Keratinocyte (primary cell): ENCODE results near the gene INHA. TPM values are rescaled to one million over a fixed set of nuclear protein-coding genes. Genes with fewer than 3 reads are reported as not detected.

Experiments used
- DNase-seq: peaks from one replicate; pipeline ENCODE4 v3.0.0-alpha.2; 2011; ENCODE audit warnings: low read depth, missing footprints, low spot score
- FAIRE-seq: peaks from 2 replicates; lab custom pipeline; 2011; peaks lifted over from hg19 to GRCh38; lab: Jason Lieb, UNC
- H2AFZ ChIP-seq: 2 replicates; pipeline ENCODE4 v1.6.0; 2012; ENCODE audit warnings: low read length, control low read depth, inconsistent platforms; ENCODE audit not compliant: control insufficient read depth
- H3K27ac ChIP-seq: 2 replicates; pipeline ENCODE4 v1.5.1; 2011; ENCODE audit warnings: low read length; ENCODE audit not compliant: control insufficient read depth, insufficient read depth
- H3K27me3 ChIP-seq: 3 replicates; pipeline ENCODE4 v1.6.0; 2011; ENCODE audit warnings: low read length; ENCODE audit not compliant: control insufficient read depth, insufficient read depth; ENCODE audit errors: extremely low read depth
- H3K36me3 ChIP-seq, 2 experiments: 2 replicates in 1 of 2; 3 replicates in 1 of 2; pipeline ENCODE4 v1.5.1; 2011; ENCODE audit warnings: low read length in 2 of 2, mild to moderate bottlenecking in 1 of 2; ENCODE audit not compliant: control insufficient read depth in 2 of 2, insufficient read depth in 2 of 2; ENCODE audit errors: extremely low read depth in 1 of 2
- H3K4me1 ChIP-seq: 3 replicates; pipeline ENCODE4 v1.5.1; 2011; ENCODE audit warnings: low read length; ENCODE audit not compliant: control insufficient read depth, insufficient read depth; ENCODE audit errors: extremely low read depth
- H3K4me2 ChIP-seq: 3 replicates; pipeline ENCODE4 v1.6.0; 2011; ENCODE audit warnings: low read depth, low read length; ENCODE audit not compliant: control insufficient read depth, insufficient read depth; ENCODE audit errors: extremely low read depth
- H3K4me3 ChIP-seq, 3 experiments: fragments of 200-600 bp in 1 of 3; sonication (generic) in 1 of 3; 2 replicates in 2 of 3; 3 replicates in 1 of 3; pipeline ENCODE4 v1.5.1; 2011 to 2016; ENCODE audit warnings: low read length in 3 of 3, mild to moderate bottlenecking in 3 of 3, control low read depth in 2 of 3, inconsistent platforms in 1 of 3, low read depth in 1 of 3, mixed read lengths in 1 of 3, mixed run types in 1 of 3, moderate library complexity in 1 of 3; ENCODE audit not compliant: control insufficient read depth in 2 of 3, insufficient read depth in 2 of 3; ENCODE audit errors: extremely low read depth in 1 of 3
- H3K79me2 ChIP-seq: 2 replicates; pipeline ENCODE4 v1.6.0; 2012; ENCODE audit warnings: low read length; ENCODE audit not compliant: control insufficient read depth, insufficient read depth
- H3K9ac ChIP-seq: 3 replicates; pipeline ENCODE4 v1.6.0; 2011; ENCODE audit warnings: low read length; ENCODE audit not compliant: control insufficient read depth, insufficient read depth; ENCODE audit errors: extremely low read depth
- H3K9me1 ChIP-seq: 3 replicates; pipeline ENCODE4 v1.6.0; 2011; ENCODE audit warnings: low read length; ENCODE audit not compliant: control insufficient read depth, insufficient read depth; ENCODE audit errors: extremely low read depth
- H3K9me3 ChIP-seq: 2 replicates; pipeline ENCODE4 v1.5.1; 2012; ENCODE audit warnings: low read depth, low read length; ENCODE audit not compliant: control insufficient read depth
- H4K20me1 ChIP-seq: 3 replicates; pipeline ENCODE4 v1.6.0; 2011; ENCODE audit warnings: low read length; ENCODE audit not compliant: control insufficient read depth, insufficient read depth; ENCODE audit errors: extremely low read depth
- CTCF ChIP-seq, 3 experiments: IDR thresholded peaks in 1 of 3; conservative IDR thresholded peaks in 1 of 3; optimal IDR thresholded peaks in 1 of 3; 2 replicates in 2 of 3; 3 replicates in 1 of 3; pipeline versions ENCODE3 to v1.5.1; 2011; ENCODE audit warnings: low read length in 3 of 3, mild to moderate bottlenecking in 3 of 3, moderate library complexity in 2 of 3, control low read depth in 1 of 3, inconsistent platforms in 1 of 3; ENCODE audit not compliant: insufficient read depth in 2 of 3; ENCODE audit errors: extremely low read depth in 1 of 3
- EZH2 ChIP-seq: IDR thresholded peaks from one replicate; pipeline ENCODE4 v1.6.1; 2012; ENCODE audit warnings: inconsistent platforms, mild to moderate bottlenecking, low read length, moderate library complexity
- dilution Hi-C: fragments of 300-500 bp; cut with MboI; formaldehyde crosslinking; loops from one replicate; pipeline ENCODE4 v1.7.0; 2020; ENCODE audit warnings: low sequenced_read_pairs; ENCODE audit not compliant: extremely low pct_ligation_motif_present
- polyA plus RNA-seq, 5 experiments: library from polyadenylated mRNA; depleted of rRNA in 3 of 5; stranded (reverse) in 3 of 5; stranded (forward) in 1 of 5; unstranded in 1 of 5; fragments of >200 nt; gene quantifications; 1 replicate in 1 of 5; 2 replicates in 3 of 5; 3 replicates in 1 of 5; pipeline versions ENCODE4 v1.2.1 to v1.2.3, GENCODE V29; 2011 to 2012; ENCODE audit warnings: missing spikeins in 2 of 5, low read depth in 1 of 5, low replicate concordance in 1 of 5

Gene INHA
- polyA plus RNA-seq, 1 donor (not counting 4 experiments of a cell fraction or from before 2014, with no cell fraction given): 0.18 TPM

- no peak overlapping the region for H3K27ac ChIP-seq
- dilution Hi-C loops: no loop called here
- no peak for TF ChIP-seq EZH2
- TF ChIP-seq CTCF (optimal IDR thresholded peaks at IDR 0.05 in 1 of 3, IDR thresholded peaks at IDR 0.05 in 1 of 3, conservative IDR thresholded peaks at IDR 0.05 in 1 of 3; ENCODE audit: extremely low read depth in 1 of 3, insufficient read depth in 2 of 3, low read length in 3 of 3): no peak
- no peaks in the 10 kb centered on the region for H3K4me1 ChIP-seq
- no peaks in the 10 kb centered on the region for H3K79me2 ChIP-seq
- FAIRE-seq (no peak), DNase-seq (no peak)
- no peak overlapping the region for H3K9ac ChIP-seq
- H2AFZ ChIP-seq: no peak overlapping the region
- H3K9me1 ChIP-seq: no peaks in the 10 kb centered on the region
- no peaks in the 10 kb centered on the region for H3K9me3 ChIP-seq
- H3K4me3 ChIP-seq: no peak overlapping the region
- H3K27me3 ChIP-seq: no peaks in the 10 kb centered on the region
- no peaks in the 10 kb centered on the region for H4K20me1 ChIP-seq
- peaks cover 16 to 41% of the 10 kb centered on the region in 2 experiments for H3K36me3 ChIP-seq
- H3K4me2 ChIP-seq: no peak overlapping the region
These were observed 39.9 kb downstream of the INHA start for GRCh38 chr2:219611866-219612576.

- Histone ChIP-seq H2AFZ (no peak overlapping the region), H3K27ac (no peak overlapping the region), H3K79me2 (no peaks in the 10 kb centered on the region), H3K9me1 (no peaks in the 10 kb centered on the region), H3K4me3 (no peak overlapping the region), H3K9me3 (no peaks in the 10 kb centered on the region), H3K9ac (no peak overlapping the region), H4K20me1 (no peaks in the 10 kb centered on the region), H3K27me3 (no peaks in the 10 kb centered on the region), H3K4me1 (no peaks in the 10 kb centered on the region), H3K36me3 (peaks cover 14 to 41% of the 10 kb centered on the region in 2 experiments), H3K4me2 (no peak overlapping the region)
- dilution Hi-C loops: no loop called here
- FAIRE-seq: no peak
- no peak for DNase-seq
- TF ChIP-seq CTCF (optimal IDR thresholded peaks at IDR 0.05 in 1 of 3, IDR thresholded peaks at IDR 0.05 in 1 of 3, conservative IDR thresholded peaks at IDR 0.05 in 1 of 3; ENCODE audit: extremely low read depth in 1 of 3, insufficient read depth in 2 of 3, low read length in 3 of 3): no peak
- TF ChIP-seq EZH2: no peak
These were observed 40.6 kb downstream of the INHA start for GRCh38 chr2:219612577-219613286.
